ENCODE data around the gene ETV6. TPM values are rescaled to one million over a fixed set of nuclear protein-coding genes. Genes with fewer than 3 reads are reported as not detected.

The ETV6 gene
- total and polyA plus RNA-seq, 2 of the 8 experiments (the other 6 are each of a cell fraction or from before 2014, with no cell fraction given) = 5.5 to 23.9 TPM

DNA sequence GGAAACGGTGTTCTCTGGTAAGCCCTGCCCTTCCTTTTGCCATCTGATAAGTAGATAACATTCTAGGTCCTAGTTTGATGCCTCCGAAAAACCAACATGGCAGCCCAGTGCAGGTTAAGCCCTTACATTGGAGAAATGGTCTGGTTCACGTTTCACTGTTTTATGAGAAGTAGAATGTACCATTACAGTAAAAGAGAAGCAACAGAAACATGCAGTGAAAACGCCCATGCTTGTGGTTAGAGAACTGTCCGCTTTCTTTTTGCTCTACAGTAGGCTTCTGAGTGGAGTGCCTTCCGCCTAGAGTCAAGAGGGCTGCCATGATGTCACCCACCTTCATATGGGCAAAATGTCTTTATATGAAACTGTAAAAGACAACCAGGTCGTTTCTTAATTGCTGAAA is 230.9 kb downstream of the ETV6 start:
- Histone ChIP-seq H4K5ac (ENCODE audit: insufficient read length, low read depth, low read length) (no peak overlapping the region), H3K9me3 (ENCODE audit: insufficient read depth in 2 of 2, low read depth in 1 of 2, low read length in 1 of 2) (no peaks in the 10 kb centered on the region)
- 91% methylated on average over 7 of the region's 7 CpGs; no CpG with 5 or more reads in 1 of the 2 experiments for WGBS, 2 experiments (ENCODE audit: extremely low coverage in 1 of 2, insufficient coverage in 1 of 2, insufficient read length in 1 of 2, insufficient replicate concordance in 2 of 2, low coverage in 1 of 2, low lambda C conversion rate in 2 of 2, missing lambda C conversion rate in 1 of 2)
- TF ChIP-seq ASH2L (IDR thresholded peaks at IDR 0.05; ENCODE audit: low read length) (no peak), RFX5 (IDR thresholded peaks at IDR 0.05; ENCODE audit: borderline replicate concordance, low read depth, low read length) (no peak), MAFK (IDR thresholded peaks at IDR 0.05; ENCODE audit: low read depth, low read length) (no peak), CBX8 (IDR thresholded peaks at IDR 0.05; ENCODE audit: borderline replicate concordance, low read depth, low read length) (no peak), USF2 (IDR thresholded peaks at IDR 0.05; ENCODE audit: low read length) (no peak), CREB1 (IDR thresholded peaks at IDR 0.05) (no peak)

More for the DNA sequence above, 230.9 kb downstream of the ETV6 start:
- Histone ChIP-seq H3K79me2 (ENCODE audit: control insufficient read depth in 1 of 2, insufficient read depth in 2 of 2, low read length in 2 of 2) (no peaks in the 10 kb centered on the region), H3K23me2 (ENCODE audit: low read depth, low read length) (no peaks in the 10 kb centered on the region; the same call in 1 of the 2 replicates), H2AK5ac (ENCODE audit: low read depth, low read length) (no peak overlapping the region), H3K4ac (replicated peaks; ENCODE audit: insufficient read length, low read depth, low read length) (no peak overlapping the region), H2AFZ (ENCODE audit: low read length) (no peak overlapping the region), H2BK15ac (ENCODE audit: low read length) (no peak overlapping the region), H3K14ac (ENCODE audit: insufficient read length) (no peak overlapping the region), H3K9ac (replicated peaks in 1 of 4; ENCODE audit: extremely low read depth in 1 of 4, low read depth in 3 of 4, low read length in 3 of 4) (no peak overlapping the region), H3K4me1 (replicated peaks in 1 of 4; ENCODE audit: control insufficient read depth in 3 of 4, insufficient read depth in 4 of 4, low read length in 3 of 4) (peaks cover 0 to 10% (median 7%) of the 10 kb centered on the region in 4 experiments; a peak in 5 of 7 replicates), H3K4me3 (ENCODE audit: extremely low read depth in 1 of 4, insufficient read depth in 2 of 4, low read depth in 3 of 4, low read length in 4 of 4) (no peak overlapping the region), H2BK120ac (replicated peaks; ENCODE audit: low read depth, low read length) (no peak overlapping the region), H2BK12ac (ENCODE audit: low read depth, low read length) (no peak overlapping the region), H3K36me3 (ENCODE audit: control insufficient read depth in 2 of 4, insufficient read depth in 4 of 4, low read length in 3 of 4) (peaks cover 0 to 3% (median 0%) of the 10 kb centered on the region in 4 experiments; a peak in 2 of 8 replicates), H3K23ac (ENCODE audit: insufficient read length) (no peak overlapping the region), H4K91ac (replicated peaks; ENCODE audit: insufficient read length, low read length) (no peak overlapping the region), H3K79me1 (ENCODE audit: low read depth, low read length) (no peaks in the 10 kb centered on the region), H2BK20ac (ENCODE audit: low read length) (no peak overlapping the region), H3K18ac (ENCODE audit: extremely low read depth, low read length) (no peak overlapping the region), H3K27me3 (replicated peaks in 1 of 4; ENCODE audit: control insufficient read depth in 3 of 4, extremely low read depth in 1 of 4, insufficient read depth in 3 of 4, low read length in 3 of 4) (no peaks in the 10 kb centered on the region), H3K27ac (ENCODE audit: low read depth, low read length) (no peak overlapping the region), H3K56ac (replicated peaks; ENCODE audit: insufficient read length, low read depth, low read length) (no peak overlapping the region), H4K8ac (ENCODE audit: extremely low read depth, insufficient read depth, low read length) (no peak overlapping the region), H2BK5ac (ENCODE audit: low read depth, low read length) (no peak overlapping the region), H4K20me1 (replicated peaks in 1 of 2; ENCODE audit: control insufficient read depth in 1 of 2, insufficient read depth in 2 of 2, low read length in 2 of 2) (no peaks in the 10 kb centered on the region), H3K4me2 (ENCODE audit: insufficient read depth in 1 of 2, low read depth in 2 of 2, low read length in 2 of 2) (no peak overlapping the region)
- CTCF ChIA-PET (ENCODE audit: partially characterized antibody) = no interaction called here
- no peak for DNase-seq (ENCODE audit: low read depth in 1 of 2, low spot score in 2 of 2)
- no peak for FAIRE-seq
- POLR2A ChIA-PET (ENCODE audit: partially characterized antibody) = no interaction called here

All from H1 (cell line).